COLO668 (cell line): ENCODE measurements around the gene EDRF1.

Source experiments
- DNase-seq: peaks from one replicate; lab custom pipeline; 2025; ENCODE audit not compliant: unreplicated experiment; lab: John Stamatoyannopoulos, UW

The EDRF1 gene, protein sequence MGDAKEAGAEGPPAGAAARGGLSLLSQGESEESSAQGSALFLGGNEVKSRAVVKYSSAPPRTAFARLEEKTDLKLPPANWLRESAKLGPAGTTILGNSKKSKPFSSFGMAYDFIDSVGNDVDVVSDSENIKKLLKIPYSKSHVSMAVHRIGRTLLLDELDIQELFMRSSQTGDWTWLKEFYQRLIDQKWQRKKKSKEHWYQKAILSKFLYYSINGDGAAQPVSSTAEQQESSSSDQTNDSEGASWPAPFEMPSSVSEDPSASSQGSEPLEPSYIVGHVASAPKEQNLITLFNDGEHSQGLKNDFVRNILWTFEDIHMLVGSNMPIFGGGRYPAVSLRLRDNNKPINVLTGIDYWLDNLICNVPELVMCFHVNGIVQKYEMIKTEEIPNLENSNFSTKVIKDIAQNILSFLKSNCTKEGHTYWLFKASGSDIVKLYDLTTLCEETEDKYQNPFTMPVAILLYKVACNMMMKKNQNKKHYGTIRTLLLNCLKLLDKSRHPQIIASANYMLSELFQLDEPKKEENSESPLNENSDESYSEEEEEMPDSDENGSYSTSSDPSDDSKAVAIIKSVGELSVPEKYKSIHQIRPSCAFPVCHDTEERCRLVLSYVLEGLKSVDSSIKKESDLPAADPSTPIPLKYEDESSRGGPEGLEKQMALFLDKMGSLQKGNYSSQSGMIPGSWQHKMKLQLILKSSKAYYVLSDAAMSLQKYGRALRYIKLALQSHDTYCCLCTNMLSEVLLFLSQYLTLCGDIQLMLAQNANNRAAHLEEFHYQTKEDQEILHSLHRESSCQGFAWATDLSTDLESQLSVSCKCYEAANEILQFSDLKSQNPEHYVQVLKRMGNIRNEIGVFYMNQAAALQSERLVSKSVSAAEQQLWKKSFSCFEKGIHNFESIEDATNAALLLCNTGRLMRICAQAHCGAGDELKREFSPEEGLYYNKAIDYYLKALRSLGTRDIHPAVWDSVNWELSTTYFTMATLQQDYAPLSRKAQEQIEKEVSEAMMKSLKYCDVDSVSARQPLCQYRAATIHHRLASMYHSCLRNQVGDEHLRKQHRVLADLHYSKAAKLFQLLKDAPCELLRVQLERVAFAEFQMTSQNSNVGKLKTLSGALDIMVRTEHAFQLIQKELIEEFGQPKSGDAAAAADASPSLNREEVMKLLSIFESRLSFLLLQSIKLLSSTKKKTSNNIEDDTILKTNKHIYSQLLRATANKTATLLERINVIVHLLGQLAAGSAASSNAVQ

DNA sequence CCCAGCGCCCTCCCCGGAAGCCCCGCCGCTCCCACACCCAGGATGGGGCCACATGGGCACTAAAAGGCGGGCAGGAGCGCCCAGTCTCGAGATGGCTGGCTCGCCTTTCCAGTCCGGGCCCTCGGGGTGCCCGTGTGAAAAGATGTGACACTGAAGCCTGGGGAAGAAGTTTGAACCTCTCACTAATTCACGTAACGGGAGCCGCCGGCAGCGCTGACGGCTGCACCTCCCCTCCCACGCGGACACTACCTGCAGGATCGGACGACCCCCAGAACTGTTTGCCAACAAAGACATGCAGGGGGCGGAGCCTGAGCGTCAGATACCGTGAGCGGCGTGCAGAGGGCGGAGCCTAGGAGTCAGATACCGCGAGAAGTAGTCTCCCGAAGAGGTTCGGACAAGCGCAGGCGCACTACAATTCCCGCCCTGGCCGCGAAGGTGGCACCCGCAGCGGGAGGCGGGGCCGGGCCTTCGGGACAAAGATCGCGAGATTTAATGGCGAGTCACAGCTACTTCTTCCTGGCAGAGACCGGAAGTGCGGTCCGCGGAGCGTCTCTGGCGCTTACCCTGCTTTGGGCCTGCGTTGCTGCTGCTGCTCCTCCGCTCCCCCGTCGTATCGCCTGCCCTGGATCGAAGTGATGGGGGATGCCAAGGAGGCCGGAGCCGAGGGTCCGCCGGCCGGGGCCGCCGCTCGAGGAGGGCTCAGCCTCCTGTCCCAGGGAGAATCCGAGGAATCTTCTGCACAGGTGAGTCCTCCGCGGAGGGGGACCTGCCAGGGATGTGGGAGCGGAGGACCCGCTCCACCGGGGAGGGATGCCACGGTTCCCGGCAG is at the start of gene EDRF1:
TSS of gene EDRF1 (plus strand) at position 537 of the 829 bp plus-strand sequence. CDS start at position 636, 99 bp downstream.
- DNase-seq = peak; percentile 97

DNA sequence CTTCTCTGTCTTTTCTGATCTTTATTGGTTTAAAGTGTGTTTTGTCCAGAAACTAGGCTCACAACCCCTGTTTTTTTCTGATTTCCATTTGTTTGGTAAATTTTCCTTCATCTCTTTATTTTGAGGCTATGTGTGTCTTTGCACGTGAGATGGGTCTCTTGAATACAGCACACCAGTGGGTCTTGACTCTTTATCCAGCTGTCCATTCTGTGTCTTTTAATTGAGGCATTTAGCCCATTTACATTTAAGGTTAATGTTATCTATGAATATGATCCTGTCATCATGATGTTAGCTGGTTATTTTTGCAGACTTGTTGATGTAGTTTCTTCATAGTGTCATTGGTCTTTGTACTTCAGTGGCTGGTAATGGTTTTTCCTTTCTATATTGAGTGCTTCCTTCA is 46.6 kb upstream of the EDRF1 start:
- no peak for DNase-seq

DNA sequence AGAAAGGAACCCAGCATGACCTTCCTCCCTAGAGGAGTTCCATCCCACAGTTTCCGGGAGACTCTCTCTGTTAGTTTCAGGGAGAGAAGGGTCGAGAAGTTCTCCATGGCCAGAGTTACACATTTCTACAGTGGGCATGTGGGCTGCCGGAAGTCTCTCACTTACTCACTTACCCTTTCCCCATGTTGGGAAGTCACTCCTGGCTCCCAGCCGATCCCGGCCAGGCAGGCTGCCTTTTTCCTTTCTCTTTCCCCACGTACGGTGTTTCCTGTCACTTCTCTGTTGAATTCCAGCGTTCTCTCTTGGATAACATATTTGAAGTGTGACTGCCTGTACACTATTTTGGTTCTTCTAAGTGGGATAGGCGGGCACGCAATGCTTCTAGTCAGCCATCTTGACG is 40.1 kb upstream of the EDRF1 start:
- no peak for DNase-seq

DNA sequence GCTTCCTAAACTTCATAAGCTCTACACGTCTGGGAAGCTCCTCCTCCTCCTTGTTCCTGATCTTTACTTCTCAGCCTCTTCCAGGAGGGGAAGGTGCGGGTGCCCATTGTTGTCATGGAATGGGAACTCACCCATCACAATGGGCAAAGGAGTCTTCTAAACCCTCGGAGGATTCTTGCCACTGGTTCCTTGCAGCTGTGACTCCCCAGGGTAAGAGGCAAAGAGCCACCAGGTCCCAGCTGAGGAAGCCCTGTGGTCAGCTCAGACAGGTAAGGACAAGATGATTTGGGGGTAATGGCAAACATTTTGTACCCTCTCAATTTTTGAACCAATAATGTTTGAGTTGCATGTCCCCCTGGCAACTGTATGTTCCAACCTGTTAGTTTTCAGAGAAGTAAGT is 36.4 kb upstream of the EDRF1 start, which contains the start of gene TEX36:
TSS of gene TEX36 (minus strand) at position 101 of the 400 bp plus-strand sequence. CDS start 174 bp downstream, outside the sequence.
- DNase-seq = no peak

DNA sequence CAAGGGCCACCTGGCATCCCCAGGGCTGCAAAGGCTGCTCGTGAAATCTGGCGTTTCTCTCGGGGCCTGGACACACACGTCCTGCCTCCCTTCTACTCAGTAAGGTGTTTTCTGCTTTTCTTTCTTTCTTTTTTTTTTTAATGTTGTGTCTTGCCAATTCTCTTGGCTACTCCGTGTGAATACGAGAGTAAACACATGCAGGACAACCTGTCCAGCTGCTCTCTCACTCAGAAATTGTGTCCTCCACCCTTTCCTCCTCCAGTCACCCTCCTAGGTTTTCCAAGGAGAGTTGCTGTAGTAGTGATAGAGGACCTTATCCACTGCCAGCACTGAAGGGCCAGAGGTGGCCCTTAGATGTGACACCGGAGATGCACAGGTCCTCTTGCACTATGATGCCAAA is 35.7 kb upstream of the EDRF1 start:
- DNase-seq = no peak

DNA sequence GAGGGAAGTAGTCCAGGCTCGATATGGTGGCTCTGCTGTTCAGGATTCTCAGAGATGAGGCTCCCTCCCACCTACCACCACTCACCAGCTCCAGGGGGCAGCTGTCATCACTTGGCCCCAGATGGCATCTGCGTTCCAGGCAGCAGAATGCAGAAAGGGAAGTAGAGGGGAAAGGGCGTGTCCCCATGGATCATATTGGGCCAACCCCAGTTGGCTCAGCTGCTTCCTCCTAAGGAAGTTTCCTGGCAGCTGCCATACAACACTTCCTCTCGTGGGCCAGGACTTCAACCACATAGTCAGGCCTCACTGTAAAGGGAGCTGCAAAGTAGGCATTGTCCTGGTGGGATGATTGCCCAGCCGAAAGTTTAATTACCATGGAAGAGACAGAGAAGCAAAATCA is 34.9 kb upstream of the EDRF1 start:
- DNase-seq = no peak

DNA sequence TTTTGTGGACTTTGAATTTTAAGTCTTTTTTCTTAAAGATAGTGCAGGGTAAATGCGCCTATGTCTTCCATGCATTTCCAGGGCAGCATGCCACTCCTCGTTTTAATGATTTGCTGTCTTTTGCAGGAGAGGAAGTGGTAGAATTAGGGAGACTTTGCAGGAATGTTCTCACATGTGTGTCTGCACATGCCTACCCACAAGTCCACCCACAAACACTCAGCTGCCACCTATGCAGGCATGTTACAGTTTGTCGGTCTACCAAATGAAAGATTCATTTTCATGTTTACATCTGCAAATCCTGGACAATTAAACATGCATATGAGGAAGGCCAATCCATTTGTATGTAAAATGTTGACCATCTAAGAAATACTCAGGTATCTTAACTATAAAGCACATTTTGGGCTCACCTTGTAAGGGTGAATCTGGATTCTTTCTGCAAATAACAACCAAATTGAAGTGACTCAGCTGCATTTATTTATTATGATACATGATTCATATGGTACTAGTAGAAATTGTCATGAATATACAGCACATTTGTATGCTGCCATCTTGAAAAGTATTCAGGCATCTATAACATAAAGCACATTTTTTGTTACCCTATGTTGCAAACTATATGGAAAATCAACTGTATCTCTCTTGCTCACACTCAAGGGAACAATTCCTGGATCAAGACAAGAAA is 31.9 kb upstream of the EDRF1 start:
- no peak for DNase-seq

DNA sequence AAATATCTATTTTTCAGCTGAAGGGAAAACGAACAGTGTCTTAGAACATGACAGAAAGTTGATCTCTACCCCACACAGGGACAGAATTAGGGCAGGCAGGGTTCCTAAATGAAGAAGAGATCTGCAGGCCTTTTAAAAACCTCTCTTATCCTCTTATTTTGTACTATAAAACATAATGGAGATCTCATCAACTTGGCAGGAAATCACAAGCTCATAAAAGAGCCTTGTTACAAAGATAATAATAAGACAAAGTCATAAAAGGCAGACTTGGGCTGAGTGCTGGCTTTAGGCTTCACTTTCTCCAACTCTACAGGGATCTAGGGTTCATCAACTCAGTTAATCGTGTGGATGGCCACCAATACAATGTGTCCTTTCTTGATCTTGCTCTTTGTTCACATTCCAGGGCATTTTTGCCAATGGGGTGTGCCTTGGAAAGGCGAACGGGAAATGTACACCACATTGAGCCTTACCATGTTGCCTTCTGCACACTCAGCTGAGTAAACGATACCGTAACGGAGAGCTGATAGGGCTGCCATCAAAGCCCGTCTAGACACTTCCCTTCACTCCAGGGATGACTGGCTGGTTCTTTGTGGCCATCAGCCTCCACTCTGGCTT is 29.4 kb upstream of the EDRF1 start:
- peak; percentile 17 for DNase-seq

DNA sequence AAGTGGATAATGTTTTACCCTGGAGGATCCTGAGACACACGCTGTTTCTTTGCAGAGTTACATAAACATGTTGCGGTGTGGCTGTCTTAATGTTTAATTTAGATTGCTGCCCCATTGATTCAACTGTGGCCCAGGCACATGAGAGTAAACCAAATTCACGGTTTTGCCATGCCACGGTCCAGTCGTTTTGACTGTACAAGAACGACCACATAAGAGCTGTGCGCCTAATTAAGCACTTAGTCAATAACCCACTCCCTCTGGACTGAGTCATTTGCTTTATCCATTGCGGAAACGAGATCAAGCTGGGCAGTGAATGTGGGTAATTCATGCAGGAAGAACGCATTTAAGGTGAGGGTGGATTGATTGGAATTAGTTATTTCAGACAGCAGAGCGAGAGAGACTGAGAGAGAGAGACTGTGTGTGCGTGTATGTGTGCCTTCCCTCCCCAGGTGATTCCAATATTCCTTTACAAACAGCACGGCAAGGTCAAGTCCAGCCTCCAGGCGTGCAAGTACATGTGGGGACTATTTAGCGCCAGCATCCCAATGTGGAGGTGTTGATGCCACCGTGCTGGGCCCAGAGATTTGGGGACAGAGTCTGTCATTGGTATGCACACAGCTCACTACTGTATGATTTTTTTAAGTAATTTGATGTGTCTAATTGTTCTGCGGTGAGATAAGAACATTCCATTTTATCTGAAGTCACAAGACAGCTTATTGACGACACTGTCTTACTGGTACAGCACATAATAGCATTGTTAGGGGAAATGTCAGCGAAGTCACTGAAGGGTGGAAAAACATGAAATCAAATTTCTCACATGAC is 28.1 kb upstream of the EDRF1 start:
- peak; percentile 43 for DNase-seq

DNA sequence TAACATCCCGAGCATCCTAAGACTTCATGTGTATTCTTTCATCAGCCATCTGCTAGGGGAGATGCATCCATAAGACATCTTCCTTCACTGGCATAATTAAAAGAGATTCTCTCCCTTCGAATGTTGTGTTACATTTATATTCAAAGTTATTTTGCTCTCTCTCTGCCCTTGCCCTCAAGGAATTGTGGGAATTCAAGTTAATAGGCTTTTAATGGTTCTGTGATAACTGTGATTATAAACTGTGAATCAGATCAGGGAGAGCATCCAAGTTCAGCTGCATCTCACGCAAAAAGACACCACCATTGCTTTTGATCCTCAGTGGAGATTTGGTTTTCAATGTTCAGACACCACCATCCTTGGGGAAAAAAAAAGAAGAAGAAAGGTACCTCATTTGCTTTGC is 27.3 kb upstream of the EDRF1 start:
- DNase-seq = no peak

DNA sequence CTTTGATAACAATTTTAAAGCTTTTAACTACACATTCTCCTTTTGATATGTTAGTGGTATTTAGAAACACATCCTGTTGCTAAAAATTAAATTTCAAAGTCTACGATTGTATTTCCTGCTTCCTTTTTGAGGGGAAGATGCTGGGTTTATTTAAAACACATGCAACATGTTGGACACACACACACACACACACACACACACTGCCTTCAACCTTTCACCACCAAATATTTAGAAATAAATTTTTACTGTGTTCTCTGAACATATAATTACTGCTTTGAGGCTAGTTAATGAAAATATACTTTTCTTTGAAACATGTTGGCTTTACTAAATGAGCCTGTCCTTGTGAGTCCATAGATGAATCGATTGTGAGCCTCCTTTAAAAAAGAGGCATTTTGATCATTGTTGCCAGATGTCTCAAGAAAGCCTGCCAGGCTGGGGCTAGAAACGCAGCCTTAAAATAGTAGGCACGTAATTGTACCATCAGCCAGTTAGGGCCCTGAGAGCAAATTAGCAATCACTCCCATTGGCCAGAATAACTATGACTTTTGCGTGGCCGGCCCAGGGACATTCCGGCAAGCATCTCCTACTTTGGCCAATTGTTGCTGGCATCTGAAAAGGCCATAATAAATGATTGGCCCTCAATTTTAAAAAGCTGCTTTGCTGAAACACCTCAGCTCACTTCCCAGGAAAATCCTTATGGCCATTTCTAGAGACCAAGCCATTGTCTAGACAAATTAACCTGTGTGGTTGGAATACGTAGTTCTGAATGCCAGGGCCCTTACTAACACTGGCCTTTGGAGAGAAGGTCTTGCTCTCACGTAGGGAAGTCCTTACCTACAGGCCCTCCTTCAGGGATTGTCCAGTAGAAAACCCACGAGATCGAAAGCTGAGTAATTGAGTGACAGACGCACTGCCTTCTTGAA is 26.6 kb upstream of the EDRF1 start:
- no peak for DNase-seq

DNA sequence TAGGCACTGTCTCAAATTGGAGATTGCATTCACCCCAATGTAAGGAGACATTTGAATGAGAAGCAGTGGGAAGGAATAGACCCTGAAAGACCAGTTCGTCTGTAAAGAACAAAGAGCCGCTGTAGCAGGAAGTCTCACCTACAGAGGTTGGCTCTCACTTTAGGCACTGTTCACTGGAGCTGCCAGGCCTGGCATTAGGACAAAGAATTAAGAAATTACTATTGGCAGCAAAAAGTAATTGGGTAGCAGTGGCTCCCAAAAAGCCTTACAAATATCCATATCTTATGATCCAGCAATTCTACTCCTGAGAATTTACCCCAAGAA is 26.0 kb upstream of the EDRF1 start:
- no peak for DNase-seq

DNA sequence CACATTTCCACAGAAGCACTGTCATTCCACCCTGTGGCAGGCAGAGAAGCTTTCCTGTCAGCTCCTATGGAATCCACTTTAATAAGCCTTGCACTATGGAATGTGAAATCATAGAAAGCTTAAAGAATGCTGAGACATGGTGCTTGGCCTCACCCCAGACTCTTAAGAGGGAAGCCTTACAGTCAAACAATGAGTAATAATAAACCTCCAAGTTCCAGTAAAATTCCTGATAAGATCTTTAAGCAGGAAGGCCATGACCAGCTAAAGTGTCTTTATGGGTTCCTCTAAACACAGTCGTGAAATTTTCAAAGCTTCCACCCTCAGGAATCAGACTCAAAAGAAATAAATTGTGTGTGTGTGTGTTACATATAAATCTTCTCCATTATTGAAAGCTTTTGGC is 24.6 kb upstream of the EDRF1 start:
- DNase-seq = no peak

DNA sequence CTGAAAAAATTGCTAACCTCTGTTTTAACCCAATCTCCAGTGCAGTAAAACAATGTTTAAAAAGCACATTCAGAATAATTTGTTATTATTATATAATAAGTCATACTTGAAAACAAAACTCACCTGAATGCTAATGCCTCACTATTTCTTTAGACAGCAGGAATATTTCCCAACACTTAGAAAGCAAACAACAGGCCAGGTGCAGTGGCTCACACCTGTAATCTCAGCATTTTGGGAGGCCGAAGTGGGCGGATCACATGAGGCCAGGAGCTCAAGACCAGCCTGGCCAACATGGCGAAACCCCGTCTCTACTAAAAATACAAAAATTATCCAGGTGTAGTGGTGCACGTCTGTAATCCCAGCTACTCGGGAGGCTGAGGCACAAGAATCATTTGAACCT is 22.6 kb upstream of the EDRF1 start:
- peak; percentile 14 for DNase-seq

DNA sequence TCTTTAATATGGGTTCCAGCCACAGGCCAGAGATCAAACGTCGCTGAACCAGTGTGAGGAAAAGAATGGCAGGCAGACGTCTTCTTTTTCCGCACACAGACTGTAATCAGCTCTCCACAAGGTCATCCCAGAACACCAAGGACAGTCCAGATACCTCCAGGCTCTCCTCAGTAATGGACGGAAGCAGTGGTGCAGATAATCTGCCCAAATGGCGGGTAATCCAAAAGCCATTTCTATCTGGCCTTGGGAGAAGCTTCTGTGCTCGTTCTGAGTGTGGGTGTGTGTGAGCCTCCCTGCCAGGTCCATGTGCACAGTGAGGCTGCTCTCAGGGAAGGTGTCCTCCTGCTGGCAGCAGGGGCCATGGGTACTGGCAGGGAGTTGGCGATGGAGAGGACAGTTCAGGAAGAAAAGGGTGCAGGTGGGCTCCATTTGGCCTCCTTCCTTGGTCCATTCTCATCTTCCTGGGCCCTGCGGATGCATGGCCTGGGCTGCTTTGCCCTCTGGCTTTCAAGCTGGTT is 21.0 kb upstream of the EDRF1 start:
- peak; percentile 1 for DNase-seq

DNA sequence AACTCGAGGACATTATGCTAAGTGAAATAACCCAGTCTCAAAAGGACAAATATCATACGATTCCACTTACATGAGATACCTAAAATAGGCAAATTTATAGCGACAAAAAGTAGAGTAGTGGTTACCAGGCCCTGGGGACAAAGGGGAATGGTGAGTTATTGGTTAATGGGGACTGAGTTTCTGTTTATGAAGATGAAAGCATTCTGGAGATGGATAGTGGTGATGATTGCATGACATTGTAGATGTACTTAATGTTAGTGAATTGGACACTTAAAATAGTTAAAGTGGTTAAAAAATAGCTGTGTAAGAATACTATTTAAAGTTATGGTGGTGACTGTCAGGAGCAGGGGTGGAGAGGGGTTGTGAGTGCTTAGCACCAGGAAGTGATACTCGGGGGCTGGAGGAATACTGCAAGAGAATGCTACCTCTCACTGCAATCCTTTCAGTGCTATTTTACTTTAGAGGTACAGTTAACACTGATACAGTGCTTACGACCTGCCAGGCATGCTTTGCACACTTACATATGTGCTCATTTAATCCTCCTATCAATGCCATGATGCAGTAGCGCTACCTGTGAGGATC is 19.9 kb upstream of the EDRF1 start:
- no peak for DNase-seq

DNA sequence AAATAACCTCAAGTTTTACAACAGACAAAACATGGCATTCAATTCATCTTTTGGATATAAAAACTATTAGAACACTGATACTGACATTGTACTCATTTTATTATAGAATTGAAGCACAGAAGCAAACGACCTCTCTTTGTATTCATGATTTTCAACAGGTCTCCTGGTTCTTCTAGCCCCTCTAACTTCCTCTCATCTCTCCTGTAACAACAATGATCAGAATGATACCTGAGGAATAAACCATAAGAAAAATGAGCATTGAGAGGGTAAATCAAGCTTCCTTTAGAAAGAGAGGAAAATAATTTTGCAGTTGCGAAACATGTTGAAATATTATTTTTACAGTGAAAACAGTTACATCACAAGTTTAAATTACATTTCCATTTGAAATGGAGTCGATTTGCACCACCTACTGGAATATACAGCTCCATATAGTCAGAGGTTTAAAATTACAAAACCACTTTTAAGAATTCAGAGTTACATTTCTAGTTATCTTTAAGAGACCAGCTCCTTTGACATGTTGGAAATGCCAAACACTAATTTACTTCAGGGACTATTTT is 19.1 kb upstream of the EDRF1 start:
- DNase-seq = no peak
